ENCODE results near the gene MBD3L1. TPM values are rescaled to one million over a fixed set of nuclear protein-coding genes. Genes with fewer than 3 reads are reported as not detected.

Gene MBD3L1
- total and polyA plus RNA-seq, 7 donors, result not detected

GRCh38 chr19:8884416-8884815 lies 52.2 kb downstream of the MBD3L1 start:
- H3K4me3 ChIP-seq, result no peak overlapping the region
- H3K27ac ChIP-seq, result no peak overlapping the region
- intact Hi-C loops (cut with DNase I), result no loop called here
- ATAC-seq (no peak), DNase-seq (no peak)
- no peaks in the 10 kb centered on the region for H3K9me3 ChIP-seq
- H3K4me1 ChIP-seq, result no peaks in the 10 kb centered on the region
- TF ChIP-seq CTCF (IDR thresholded peaks at IDR 0.05), result no peak
- H3K36me3 ChIP-seq (ENCODE audit: insufficient read depth in 1 of 2, low read depth in 1 of 2), result no peaks in the 10 kb centered on the region
- no peaks in the 10 kb centered on the region for H3K27me3 ChIP-seq (ENCODE audit: insufficient read depth in 3 of 3, low read length in 2 of 3)

GRCh38 chr19:8887364-8887763 lies 55.2 kb downstream of the MBD3L1 start:
- Histone ChIP-seq H3K36me3 (ENCODE audit: insufficient read depth in 1 of 2, low read depth in 1 of 2) (no peaks in the 10 kb centered on the region), H3K27me3 (ENCODE audit: insufficient read depth in 3 of 3, low read length in 2 of 3) (no peaks in the 10 kb centered on the region), H3K9me3 (no peaks in the 10 kb centered on the region), H3K27ac (no peak overlapping the region), H3K4me3 (no peak overlapping the region), H3K4me1 (no peaks in the 10 kb centered on the region)
- intact Hi-C loops (cut with DNase I), result no loop called here
- no peak for TF ChIP-seq CTCF (IDR thresholded peaks at IDR 0.05)
- DNase-seq, result no peak
- WGBS, 3 donors, result 63 to 68% (median 63%) methylated on average over 2 of the region's 2 CpGs
- ATAC-seq, result no peak

GRCh38 chr19:8890260-8890659 lies 58.1 kb downstream of the MBD3L1 start:
- Histone ChIP-seq H3K4me1 (no peaks in the 10 kb centered on the region), H3K9me3 (no peaks in the 10 kb centered on the region), H3K27me3 (ENCODE audit: insufficient read depth in 3 of 3, low read length in 2 of 3) (peaks cover 0 to 3% (median 0%) of the 10 kb centered on the region in 3 donors), H3K4me3 (no peak overlapping the region), H3K36me3 (ENCODE audit: insufficient read depth in 1 of 2, low read depth in 1 of 2) (no peaks in the 10 kb centered on the region), H3K27ac (no peak overlapping the region)
- no peak for TF ChIP-seq CTCF (IDR thresholded peaks at IDR 0.05)
- no peak for ATAC-seq
- intact Hi-C loops (cut with DNase I), result no loop called here
- no peak for DNase-seq

Other genes with a start within 250 kb of the MBD3L1 start
- gene ADAMTS10, start 221.7 kb upstream of the MBD3L1 start, total RNA-seq, result 1 to 10 TPM; 1.9 to 8.2 (median 3.8) TPM
- gene ADAMTS10, start 221.7 kb upstream of the MBD3L1 start, polyA plus RNA-seq, result 1 to 10 TPM; 3.4 to 3.8 (median 3.4) TPM
- gene NFILZ, start 201.7 kb upstream of the MBD3L1 start, total RNA-seq, result not detected
- not detected for gene NFILZ, start 201.7 kb upstream of the MBD3L1 start, polyA plus RNA-seq
- gene ACTL9, start 133.6 kb upstream of the MBD3L1 start, total RNA-seq, result not detected
- not detected for gene ACTL9, start 133.6 kb upstream of the MBD3L1 start, polyA plus RNA-seq
- not detected for gene OR2Z1, start 110.7 kb upstream of the MBD3L1 start, total RNA-seq
- not detected for gene OR2Z1, start 110.7 kb upstream of the MBD3L1 start, polyA plus RNA-seq
- 10 to 100 TPM; 12.9 to 15.7 (median 14.3) TPM for gene ZNF558, start 73 bp upstream of the MBD3L1 start, total RNA-seq
- 10 to 100 TPM in 1 of 3 donors, 1 to 10 TPM in 2; 5.7 to 13.7 (median 9.4) TPM for gene ZNF558, start 73 bp upstream of the MBD3L1 start, polyA plus RNA-seq
- under 1 TPM in 3 of 4 donors, not detected in 1; under 0.01 to 0.37 (median 0.02) TPM for gene MUC16, start 178.0 kb downstream of the MBD3L1 start, total RNA-seq
- under 1 TPM in 2 of 3 donors, not detected in 1; 0.01 TPM for gene MUC16, start 178.0 kb downstream of the MBD3L1 start, polyA plus RNA-seq

Data from psoas muscle (tissue), 8 donors.